Chondrocyte (in vitro differentiated cells): ENCODE data around the gene ZNF768. TPM values are rescaled to one million over a fixed set of nuclear protein-coding genes. Genes with fewer than 3 reads are reported as not detected.
"Not testable (repeated sequence)": the region's sequence is repeated elsewhere in the genome, so short reads cannot be mapped to it uniquely, and the experiment has no call there.

Experiments used
- DNase-seq: peaks from one replicate; pipeline ENCODE4 v3.0.0; 2021; ENCODE audit warnings: mixed read lengths, low spot score
- H3K27ac Mint-ChIP-seq: one replicate; pipeline ENCODE4 v1.8.0; 2021; ENCODE audit warnings: mild to moderate bottlenecking, moderate library complexity, mixed read lengths; ENCODE audit not compliant: unreplicated experiment
- H3K27me3 Mint-ChIP-seq: 2 replicates; pipeline ENCODE4 v1.8.0; 2021; ENCODE audit warnings: low read depth, mixed read lengths
- H3K36me3 Mint-ChIP-seq: 2 replicates; pipeline ENCODE4 v1.8.0; 2021; ENCODE audit warnings: low read depth, mixed read lengths
- H3K4me1 Mint-ChIP-seq: 2 replicates; pipeline ENCODE4 v1.8.0; 2021; ENCODE audit warnings: low read depth, mild to moderate bottlenecking, mixed read lengths
- H3K4me3 Mint-ChIP-seq: one replicate; pipeline ENCODE4 v1.8.0; 2021; ENCODE audit warnings: mild to moderate bottlenecking, moderate library complexity, mixed read lengths; ENCODE audit not compliant: unreplicated experiment
- H3K9me3 Mint-ChIP-seq: 2 replicates; pipeline ENCODE4 v1.8.0; 2021; ENCODE audit warnings: low read depth, mixed read lengths
- CTCF ChIP-seq: fragments of 200-600 bp; sonication (generic); IDR thresholded peaks from 2 replicates; pipeline ENCODE4 v1.5.0; 2021; ENCODE audit warnings: antibody characterized with exemption, mild to moderate bottlenecking, moderate library complexity
- microRNA-seq: library from miRNA; unstranded; fragments of <30 nt; microRNA quantifications from one replicate; pipeline ENCODE4 v1.2.0, GENCODE V29; 2020; ENCODE audit warnings: borderline number of aligned reads
- total RNA-seq: library from RNA; stranded (reverse); gene quantifications from 3 replicates; pipeline ENCODE4 v1.2.1, GENCODE V29; 2021

ZNF768 gene
- total RNA-seq, 1 donor from 2014 or later = 30.0 TPM

- no peaks in the 10 kb centered on the region for H3K36me3 Mint-ChIP-seq
- DNase-seq = no peak
- peaks cover 9% of the 10 kb centered on the region for H3K27me3 Mint-ChIP-seq
- H3K9me3 Mint-ChIP-seq = no peaks in the 10 kb centered on the region
- TF ChIP-seq CTCF = no peak
- no peak overlapping the region for H3K27ac Mint-ChIP-seq
- no peak overlapping the region for H3K4me3 Mint-ChIP-seq
- H3K4me1 Mint-ChIP-seq = no peaks in the 10 kb centered on the region
These were observed 47.4 kb downstream of the ZNF768 start for GRCh38 chr16:30478766-30479478.

GRCh38 chr16:30477773-30478172 is 48.6 kb downstream of the ZNF768 start:
- not testable (repeated sequence) for H3K36me3 Mint-ChIP-seq, H3K4me3 Mint-ChIP-seq, H3K27ac Mint-ChIP-seq, H3K27me3 Mint-ChIP-seq, H3K9me3 Mint-ChIP-seq, DNase-seq, H3K4me1 Mint-ChIP-seq

GRCh38 chr16:30476991-30477390 is 49.4 kb downstream of the ZNF768 start:
- no peak for DNase-seq
- Mint-ChIP-seq H3K36me3 (no peaks in the 10 kb centered on the region), H3K4me3 (no peak overlapping the region), H3K27me3 (peaks cover 9% of the 10 kb centered on the region), H3K4me1 (no peaks in the 10 kb centered on the region), H3K9me3 (no peaks in the 10 kb centered on the region), H3K27ac (no peak overlapping the region)
- TF ChIP-seq CTCF = no peak

GRCh38 chr16:30474684-30475083 is 51.7 kb downstream of the ZNF768 start:
- Mint-ChIP-seq H3K9me3 (no peaks in the 10 kb centered on the region), H3K4me1 (peaks cover 6% of the 10 kb centered on the region), H3K27ac (no peak overlapping the region), H3K36me3 (no peaks in the 10 kb centered on the region), H3K4me3 (no peak overlapping the region), H3K27me3 (peaks cover 5% of the 10 kb centered on the region)
- DNase-seq = no peak
- no peak for TF ChIP-seq CTCF

- no peaks in the 10 kb centered on the region for H3K36me3 Mint-ChIP-seq
These were observed 52.3 kb downstream of the ZNF768 start for GRCh38 chr16:30474074-30474452.

More at GRCh38 chr16:30474074-30474452, 52.3 kb downstream of the ZNF768 start:
- no peak for TF ChIP-seq CTCF
- H3K27me3 Mint-ChIP-seq = peaks cover 5% of the 10 kb centered on the region
- no peaks in the 10 kb centered on the region for H3K9me3 Mint-ChIP-seq
- H3K27ac Mint-ChIP-seq = no peak overlapping the region
- H3K4me1 Mint-ChIP-seq = peaks cover 12% of the 10 kb centered on the region
- H3K4me3 Mint-ChIP-seq = no peak overlapping the region
- DNase-seq = no peak

Small RNA genes within 50 kb of the gene (microRNA-seq; reads per million reads assigned to microRNA genes)
- gene MIR4518 = not detected

Other genes with a start within 250 kb of the ZNF768 start
- 53.2 to 61.0 TPM (median 55.8 TPM) in 3 replicates for gene CD2BP2, start 171.3 kb downstream of the ZNF768 start, total RNA-seq
- 43.3 to 48.6 TPM (median 44.2 TPM) in 3 replicates for gene TBC1D10B, start 156.1 kb downstream of the ZNF768 start, total RNA-seq
- gene MYL11, start 151.8 kb downstream of the ZNF768 start, total RNA-seq = 0.82 to 2.2 TPM (median 1.4 TPM) in 3 replicates
- 0.85 to 1.7 TPM (median 1.3 TPM) in 3 replicates for gene SEPTIN1, start 144.0 kb downstream of the ZNF768 start, total RNA-seq
- 10.6 to 11.8 TPM (median 10.8 TPM) in 3 replicates for gene ZNF48, start 131.1 kb downstream of the ZNF768 start, total RNA-seq
- gene ZNF771, start 119.0 kb downstream of the ZNF768 start, total RNA-seq = 10.2 to 16.3 TPM (median 10.8 TPM) in 3 replicates
- gene DCTPP1, start 96.5 kb downstream of the ZNF768 start, total RNA-seq = 25.5 to 33.8 TPM (median 26.4 TPM) in 3 replicates
- 37.4 to 54.3 TPM (median 53.8 TPM) in 3 replicates for gene SEPHS2, start 80.7 kb downstream of the ZNF768 start, total RNA-seq
- not detected in 3 replicates for gene ITGAL, start 53.8 kb downstream of the ZNF768 start, total RNA-seq
- gene ZNF747, start 8.3 kb upstream of the ZNF768 start, total RNA-seq = 3.5 to 6.7 TPM (median 6.7 TPM) in 3 replicates
- gene ZNF764, start 31.8 kb upstream of the ZNF768 start, total RNA-seq = 8.3 to 11.1 TPM (median 8.6 TPM) in 3 replicates
- gene ZNF688, start 45.1 kb upstream of the ZNF768 start, total RNA-seq = 11.7 to 15.0 TPM (median 13.7 TPM) in 3 replicates
- gene ZNF785, start 59.1 kb upstream of the ZNF768 start, total RNA-seq = 17.0 to 20.2 TPM (median 17.7 TPM) in 3 replicates
- 5.9 to 8.5 TPM (median 7.1 TPM) in 3 replicates for gene ZNF689, start 83.8 kb upstream of the ZNF768 start, total RNA-seq
- 33.5 to 46.9 TPM (median 42.0 TPM) in 3 replicates for gene PRR14, start 124.4 kb upstream of the ZNF768 start, total RNA-seq
- gene FBRS, start 131.9 kb upstream of the ZNF768 start, total RNA-seq = 49.9 to 54.5 TPM (median 52.8 TPM) in 3 replicates
- 49.2 to 63.9 TPM (median 52.5 TPM) in 3 replicates for gene SRCAP, start 172.6 kb upstream of the ZNF768 start, total RNA-seq
- 18.8 to 28.1 TPM (median 19.0 TPM) in 3 replicates for gene PHKG2, start 221.9 kb upstream of the ZNF768 start, total RNA-seq
- 6.3 to 10.0 TPM (median 7.1 TPM) in 3 replicates for gene CFAP119, start 235.5 kb upstream of the ZNF768 start, total RNA-seq
- gene RNF40, start 235.8 kb upstream of the ZNF768 start, total RNA-seq = 71.1 to 104 TPM (median 78.6 TPM) in 3 replicates